B cell (primary cell): ENCODE data around the gene ASTN2. TPM values are rescaled to one million over a fixed set of nuclear protein-coding genes. Genes with fewer than 3 reads are reported as not detected.

ENCODE experiments used
- ATAC-seq: fragments of 200-7000 bp; cut with Tn5 transposase; one replicate; pipeline ENCODE4 v1.10.0; 2021; ENCODE audit warnings: low read depth, mild to moderate bottlenecking, moderate number of reproducible peaks, moderate library complexity
- CTCF ChIA-PET: fragments of 350-600 bp; sonication (Branson Sonifier 250); formaldehyde crosslinking; loops from one replicate; lab custom pipeline; 2021; ENCODE audit warnings: antibody characterized with exemption, inconsistent platforms; lab: Charles Lee
- POLR2A ChIA-PET: fragments of 350-600 bp; sonication (Branson Sonifier 250); formaldehyde crosslinking; loops from one replicate; lab custom pipeline; 2021; ENCODE audit warnings: antibody characterized with exemption; lab: Charles Lee
- DNase-seq: peaks from one replicate; pipeline ENCODE4 v3.0.0; 2013
- H2AFZ ChIP-seq: 2 replicates; pipeline ENCODE4 v1.6.1; 2012; ENCODE audit warnings: mild to moderate bottlenecking, low read depth, low read length; ENCODE audit not compliant: insufficient read depth, poor library complexity, severe bottlenecking
- H3K27ac ChIP-seq, 2 donors: 1 replicate in 1 of 2; 2 replicates in 1 of 2; pipeline ENCODE4 v1.5.1; 2012 to 2013; ENCODE audit warnings: low read length in 2 of 2, mild to moderate bottlenecking in 2 of 2, moderate library complexity in 1 of 2
- H3K27me3 ChIP-seq, 4 experiments: fragments of 200-600 bp in 1 of 4; sonication (generic) in 1 of 4; replicated peaks in 1 of 4; 1 replicate in 2 of 4; 2 replicates in 2 of 4; pipeline versions ENCODE4 v1.6.1 to v1.7.0; 2013 to 2016; ENCODE audit warnings: low read length in 3 of 4, mild to moderate bottlenecking in 2 of 4, mixed read lengths in 1 of 4, moderate library complexity in 1 of 4; ENCODE audit not compliant: insufficient read depth in 4 of 4, control insufficient read depth in 3 of 4; ENCODE audit errors: control extremely low read depth in 1 of 4
- H3K36me3 ChIP-seq, 2 experiments: replicated peaks in 1 of 2; 1 replicate in 1 of 2; 2 replicates in 1 of 2; pipeline versions ENCODE4 v1.6.1 to v1.7.1; 2013; ENCODE audit warnings: low read length in 1 of 2; ENCODE audit not compliant: insufficient read depth in 2 of 2, control insufficient read depth in 1 of 2; ENCODE audit errors: control extremely low read depth in 1 of 2, extremely low read depth in 1 of 2
- H3K4me1 ChIP-seq, 2 donors: fragments of 200-600 bp in 1 of 2; sonication (generic) in 1 of 2; 1 replicate in 1 of 2; 2 replicates in 1 of 2; pipeline versions ENCODE4 v1.5.1 to v1.6.1; 2013 to 2017; ENCODE audit warnings: low read length in 2 of 2; ENCODE audit not compliant: control insufficient read depth in 2 of 2, insufficient read depth in 2 of 2
- H3K4me2 ChIP-seq: replicated peaks from 2 replicates; pipeline ENCODE3; 2012; ENCODE audit warnings: mild to moderate bottlenecking, low read depth, low read length; ENCODE audit not compliant: poor library complexity, severe bottlenecking
- H3K4me3 ChIP-seq, 5 experiments: fragments of 200-600 bp in 1 of 5; sonication (generic) in 1 of 5; 1 replicate in 3 of 5; 2 replicates in 2 of 5; pipeline versions ENCODE4 v1.5.1 to v1.7.0; 2011 to 2016; ENCODE audit warnings: low read length in 4 of 5, mild to moderate bottlenecking in 4 of 5, low read depth in 2 of 5, control low read depth in 1 of 5, moderate library complexity in 1 of 5; ENCODE audit not compliant: insufficient read depth in 1 of 5; ENCODE audit errors: control extremely low read depth in 1 of 5, extremely low read depth in 1 of 5
- H3K79me2 ChIP-seq: fragments of 200-600 bp; sonication (generic); one replicate; pipeline ENCODE4 v1.6.0; 2016; ENCODE audit warnings: low read length; ENCODE audit not compliant: control insufficient read depth, insufficient read depth
- H3K9ac ChIP-seq: fragments of 200-600 bp; sonication (generic); 2 replicates; pipeline ENCODE4 v1.6.1; 2017; ENCODE audit warnings: mild to moderate bottlenecking, low read length, moderate library complexity
- H3K9me3 ChIP-seq, 3 donors: one replicate each; pipeline versions ENCODE4 v1.6.1 to v1.7.1; 2013; ENCODE audit warnings: low read length in 2 of 3; ENCODE audit not compliant: control insufficient read depth in 2 of 3, insufficient read depth in 1 of 3; ENCODE audit errors: control extremely low read depth in 1 of 3
- H4K20me1 ChIP-seq: 2 replicates; pipeline ENCODE4 v1.6.0; 2012; ENCODE audit warnings: mild to moderate bottlenecking, low read length; ENCODE audit not compliant: insufficient read depth, control insufficient read depth, poor library complexity, severe bottlenecking
- H3K27ac Mint-ChIP-seq: one replicate; pipeline ENCODE4 v1.8.0; 2021; ENCODE audit warnings: mixed read lengths
- H3K27me3 Mint-ChIP-seq: one replicate; pipeline ENCODE4 v1.8.0; 2021; ENCODE audit warnings: mixed read lengths
- H3K4me1 Mint-ChIP-seq: one replicate; pipeline ENCODE4 v1.8.0; 2021; ENCODE audit warnings: mixed read lengths
- H3K4me3 Mint-ChIP-seq: one replicate; pipeline ENCODE4 v1.8.0; 2021; ENCODE audit warnings: mixed read lengths
- H3K9me3 Mint-ChIP-seq: one replicate; pipeline ENCODE4 v1.8.0; 2022; ENCODE audit warnings: mixed read lengths; ENCODE audit not compliant: insufficient read depth
- EZH2 ChIP-seq: IDR thresholded peaks from 2 replicates; pipeline ENCODE4 v1.6.1; 2012; ENCODE audit warnings: borderline replicate concordance, low read depth, mild to moderate bottlenecking, moderate library complexity, low read length; ENCODE audit not compliant: insufficient read depth, poor library complexity, severe bottlenecking
- WGBS: methylation state at CpG from one replicate; pipeline ENCODE4 v1.1.5; 2013; ENCODE audit warnings: missing lambda C conversion rate; ENCODE audit not compliant: insufficient coverage; 5-methylcytosine and 5-hydroxymethylcytosine counted together
- intact Hi-C: fragments of 100-400 bp; cut with micrococcal nuclease; formaldehyde crosslinking; loops from one replicate; pipeline ENCODE4 v1.10.0; 2022
- polyA plus RNA-seq: library from polyadenylated mRNA; depleted of rRNA; stranded (reverse); fragments of >200 nt; gene quantifications from 2 replicates; pipeline ENCODE4 v1.2.3, GENCODE V29; 2012
- total RNA-seq, 2 donors: library from RNA; stranded (reverse); fragments of 120-200 nt in 1 of 2; gene quantifications; 1 replicate in 1 of 2; 2 replicates in 1 of 2; pipeline versions ENCODE4 v1.2.3 to v1.2.4, GENCODE V29; 2013 to 2022
- TF ChIP-seq, protein P1 (sequence below): fragments of 200-600 bp; IDR thresholded peaks from one replicate; pipeline ENCODE4 v1.8.0; 2022; ENCODE audit warnings: antibody characterized with exemption, mild to moderate bottlenecking

Gene ASTN2
- total and polyA plus RNA-seq, 2 donors (not counting 1 experiment from before 2014, with no cell fraction given), result 1.2 to 3.6 TPM

DNA sequence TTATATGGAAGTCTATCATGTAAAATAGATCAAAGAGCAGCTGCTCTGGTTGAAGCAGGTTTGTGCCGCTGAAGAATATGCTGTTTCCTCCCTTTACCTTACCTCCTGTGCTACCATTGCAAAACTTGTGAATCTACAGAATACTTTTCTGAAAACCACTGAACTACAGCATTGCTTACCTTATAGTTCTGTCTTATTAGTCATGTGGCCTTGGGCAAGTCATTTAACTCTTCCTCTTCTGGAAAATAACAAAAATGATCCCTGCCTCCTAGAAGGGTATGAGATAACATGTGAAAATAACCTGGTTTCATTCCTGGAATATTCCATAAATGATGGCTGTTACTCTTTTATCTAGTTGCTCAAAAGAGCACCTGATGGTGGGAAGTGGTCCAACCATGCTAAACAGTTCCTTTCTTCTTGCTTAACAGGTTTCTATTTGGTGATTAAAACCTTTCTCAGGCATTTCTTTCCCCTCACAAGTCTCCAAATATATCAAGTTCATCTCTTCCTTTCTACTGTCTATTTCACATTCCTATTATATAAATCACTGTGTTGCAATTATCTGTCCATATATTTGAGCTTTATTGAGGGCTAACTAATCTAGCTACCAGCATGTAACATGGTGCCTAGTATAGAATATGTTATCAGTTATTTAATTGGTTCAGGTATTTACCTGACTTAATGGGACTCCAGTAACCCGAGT lies 712.8 kb downstream of the ASTN2 start:
- H2AFZ ChIP-seq, result no peak overlapping the region
- TF ChIP-seq, protein P1, sequence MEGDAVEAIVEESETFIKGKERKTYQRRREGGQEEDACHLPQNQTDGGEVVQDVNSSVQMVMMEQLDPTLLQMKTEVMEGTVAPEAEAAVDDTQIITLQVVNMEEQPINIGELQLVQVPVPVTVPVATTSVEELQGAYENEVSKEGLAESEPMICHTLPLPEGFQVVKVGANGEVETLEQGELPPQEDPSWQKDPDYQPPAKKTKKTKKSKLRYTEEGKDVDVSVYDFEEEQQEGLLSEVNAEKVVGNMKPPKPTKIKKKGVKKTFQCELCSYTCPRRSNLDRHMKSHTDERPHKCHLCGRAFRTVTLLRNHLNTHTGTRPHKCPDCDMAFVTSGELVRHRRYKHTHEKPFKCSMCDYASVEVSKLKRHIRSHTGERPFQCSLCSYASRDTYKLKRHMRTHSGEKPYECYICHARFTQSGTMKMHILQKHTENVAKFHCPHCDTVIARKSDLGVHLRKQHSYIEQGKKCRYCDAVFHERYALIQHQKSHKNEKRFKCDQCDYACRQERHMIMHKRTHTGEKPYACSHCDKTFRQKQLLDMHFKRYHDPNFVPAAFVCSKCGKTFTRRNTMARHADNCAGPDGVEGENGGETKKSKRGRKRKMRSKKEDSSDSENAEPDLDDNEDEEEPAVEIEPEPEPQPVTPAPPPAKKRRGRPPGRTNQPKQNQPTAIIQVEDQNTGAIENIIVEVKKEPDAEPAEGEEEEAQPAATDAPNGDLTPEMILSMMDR, result no peak
- no peak for TF ChIP-seq EZH2
- ChIA-PET CTCF (no interaction called here), POLR2A (no interaction called here)
- no peak for DNase-seq
- no peak overlapping the region for H3K4me3 Mint-ChIP-seq
- H3K4me1 Mint-ChIP-seq, result no peaks in the 10 kb centered on the region
- no CpG with 5 or more reads among the region's 2 CpGs for whole genome bisulfite sequencing
- intact Hi-C loops, result no loop called here
- no peak for ATAC-seq
- H3K4me1 ChIP-seq, result no peaks in the 10 kb centered on the region
- no peaks in the 10 kb centered on the region for H3K27me3 ChIP-seq
- H3K4me2 ChIP-seq, result no peak overlapping the region
- peaks cover 6 to 31% of the 10 kb centered on the region in 2 experiments for H3K36me3 ChIP-seq
- H3K27me3 Mint-ChIP-seq, result no peaks in the 10 kb centered on the region
- H3K9ac ChIP-seq, result no peak overlapping the region
- H3K79me2 ChIP-seq, result no peaks in the 10 kb centered on the region
- H3K4me3 ChIP-seq, result no peak overlapping the region
- no peak overlapping the region for H3K27ac Mint-ChIP-seq
- no peak overlapping the region for H3K27ac ChIP-seq
- H3K9me3 Mint-ChIP-seq, result no peaks in the 10 kb centered on the region
- no peaks in the 10 kb centered on the region for H4K20me1 ChIP-seq
- H3K9me3 ChIP-seq, result peaks cover 0 to 3% (median 0%) of the 10 kb centered on the region in 3 donors
